Epithelial cell of proximal tubule (primary cell): Measurements from ENCODE around the gene MAS1. TPM values are rescaled to one million over a fixed set of nuclear protein-coding genes. Genes with fewer than 3 reads are reported as not detected.
"Not testable (repeated sequence)": the region's sequence is repeated elsewhere in the genome, so short reads cannot be mapped to it uniquely, and the experiment has no call there.

Experiments
- DNase-seq: peaks from one replicate; pipeline ENCODE4 v3.0.0-alpha.2; 2011; ENCODE audit warnings: low read depth
- H3K4me3 ChIP-seq: 2 replicates; pipeline ENCODE4 v1.5.1; 2011; ENCODE audit warnings: low read depth, mild to moderate bottlenecking, low read length
- CTCF ChIP-seq: conservative IDR thresholded peaks from 2 replicates; pipeline ENCODE4 v1.5.1; 2012; ENCODE audit warnings: low read depth, mild to moderate bottlenecking, low read length
- total RNA-seq: library from RNA; depleted of rRNA; stranded (reverse); fragments of >200 nt; gene quantifications from 2 replicates; pipeline ENCODE4 v1.2.3, GENCODE V29; 2015

The MAS1 gene
- total RNA-seq, 1 donor from 2014 or later = not detected

GRCh38 chr6:159914565-159914923, 23.8 kb downstream of the MAS1 start:
- no peak overlapping the region for H3K4me3 ChIP-seq
- no peak for DNase-seq
- no peak for TF ChIP-seq CTCF

GRCh38 chr6:159915397-159915796, 24.6 kb downstream of the MAS1 start:
- no peak overlapping the region for H3K4me3 ChIP-seq
- TF ChIP-seq CTCF = no peak
- DNase-seq = no peak

GRCh38 chr6:159916237-159916636, 25.4 kb downstream of the MAS1 start:
- no peak for DNase-seq
- no peak for TF ChIP-seq CTCF
- H3K4me3 ChIP-seq = no peak overlapping the region

- no peak for TF ChIP-seq CTCF
- no peak for DNase-seq
Measured at GRCh38 chr6:159916752-159917151, 26.0 kb downstream of the MAS1 start.

GRCh38 chr6:159919011-159919511, 28.3 kb downstream of the MAS1 start:
- no peak for TF ChIP-seq CTCF
- no peak for DNase-seq

More at GRCh38 chr6:159916752-159917151, 26.0 kb downstream of the MAS1 start:
- no peak overlapping the region for H3K4me3 ChIP-seq

GRCh38 chr6:159919800-159920199, 29.0 kb downstream of the MAS1 start:
- no peak for DNase-seq
- no peak for TF ChIP-seq CTCF
- H3K4me3 ChIP-seq = no peak overlapping the region

More at GRCh38 chr6:159919011-159919511, 28.3 kb downstream of the MAS1 start:
- no peak overlapping the region for H3K4me3 ChIP-seq

- H3K4me3 ChIP-seq, DNase-seq: not testable (repeated sequence)
Measured at GRCh38 chr6:159924150-159924549, 33.4 kb downstream of the MAS1 start.
